ENCODE measurements around the gene GOLGA6L7. TPM values are rescaled to one million over a fixed set of nuclear protein-coding genes. Genes with fewer than 3 reads are reported as not detected.
"Not testable (repeated sequence)": the region's sequence is repeated elsewhere in the genome, so short reads cannot be mapped to it uniquely, and the experiment has no call there.

Gene GOLGA6L7
- total and polyA plus RNA-seq, 2 donors (not counting 3 experiments of a cell fraction or from before 2014, with no cell fraction given): not detected

GRCh38 chr15:28819019-28819929 lies 29.2 kb downstream of the GOLGA6L7 start:
- dilution Hi-C loops (cut with MboI; ENCODE audit: extremely low pct_ligation_motif_present, low sequenced_read_pairs); intact Hi-C loops (cut with micrococcal nuclease); H4K20me1 ChIP-seq (replicated peaks; ENCODE audit: control insufficient read depth, extremely low read depth, insufficient read depth, low read length); POLR2A ChIA-PET; H3K36me3 ChIP-seq (ENCODE audit: control insufficient read depth in 2 of 2, extremely low read depth in 1 of 2, insufficient read depth in 2 of 2, low read length in 2 of 2); H3K9me1 ChIP-seq (replicated peaks; ENCODE audit: control insufficient read depth, extremely low read depth, insufficient read depth, low read length); H3K4me3 ChIP-seq (replicated peaks in 1 of 3; ENCODE audit: insufficient read depth in 1 of 3, low read depth in 1 of 3, low read length in 3 of 3); H3K9me3 ChIP-seq (replicated peaks; ENCODE audit: control insufficient read depth, insufficient read depth, low read length); H3K4me1 ChIP-seq (ENCODE audit: control insufficient read depth, extremely low read depth, insufficient read depth, low read length); H3K79me2 ChIP-seq (ENCODE audit: control insufficient read depth, insufficient read depth, low read length); CTCF ChIA-PET; H3K27me3 ChIP-seq (ENCODE audit: control insufficient read depth in 2 of 2, insufficient read depth in 2 of 2, low read length in 2 of 2): not testable (repeated sequence)
- H3K27ac ChIP-seq (ENCODE audit: insufficient read depth, low read depth, low read length): peak overlapping the region; percentile 79
- peak overlapping the region; percentile 59 for H2AFZ ChIP-seq (ENCODE audit: low read depth, low read length)
- H3K4me2 ChIP-seq (ENCODE audit: insufficient read depth, low read length): peak overlapping the region; percentile 17
- DNase-seq (ENCODE audit: low read depth, low spot score): peak; percentile 71
- peak; percentile 56 for FAIRE-seq
- peak overlapping the region; percentile 16 for H3K9ac ChIP-seq (replicated peaks; ENCODE audit: extremely low read depth, insufficient read depth, low read length)
- BruUV-seq (replicated peaks): TSS peak; percentile 75

GRCh38 chr15:28818168-28818567 lies 30.3 kb downstream of the GOLGA6L7 start:
- CTCF ChIA-PET; H3K79me2 ChIP-seq (ENCODE audit: control insufficient read depth, insufficient read depth, low read length); DNase-seq (ENCODE audit: low read depth, low spot score); H3K9ac ChIP-seq (replicated peaks; ENCODE audit: extremely low read depth, insufficient read depth, low read length); dilution Hi-C loops (cut with MboI; ENCODE audit: extremely low pct_ligation_motif_present, low sequenced_read_pairs); H3K27ac ChIP-seq (ENCODE audit: insufficient read depth, low read depth, low read length); H3K9me1 ChIP-seq (replicated peaks; ENCODE audit: control insufficient read depth, extremely low read depth, insufficient read depth, low read length); H3K4me1 ChIP-seq (ENCODE audit: control insufficient read depth, extremely low read depth, insufficient read depth, low read length); H4K20me1 ChIP-seq (replicated peaks; ENCODE audit: control insufficient read depth, extremely low read depth, insufficient read depth, low read length); H3K4me3 ChIP-seq (replicated peaks in 1 of 3; ENCODE audit: insufficient read depth in 1 of 3, low read depth in 1 of 3, low read length in 3 of 3); H3K27me3 ChIP-seq (ENCODE audit: control insufficient read depth in 2 of 2, insufficient read depth in 2 of 2, low read length in 2 of 2); H3K36me3 ChIP-seq (ENCODE audit: control insufficient read depth in 2 of 2, extremely low read depth in 1 of 2, insufficient read depth in 2 of 2, low read length in 2 of 2); FAIRE-seq; H2AFZ ChIP-seq (ENCODE audit: low read depth, low read length); POLR2A ChIA-PET; H3K4me2 ChIP-seq (ENCODE audit: insufficient read depth, low read length); intact Hi-C loops (cut with micrococcal nuclease); BruUV-seq (replicated peaks); H3K9me3 ChIP-seq (replicated peaks; ENCODE audit: control insufficient read depth, insufficient read depth, low read length): not testable (repeated sequence)

DNA sequence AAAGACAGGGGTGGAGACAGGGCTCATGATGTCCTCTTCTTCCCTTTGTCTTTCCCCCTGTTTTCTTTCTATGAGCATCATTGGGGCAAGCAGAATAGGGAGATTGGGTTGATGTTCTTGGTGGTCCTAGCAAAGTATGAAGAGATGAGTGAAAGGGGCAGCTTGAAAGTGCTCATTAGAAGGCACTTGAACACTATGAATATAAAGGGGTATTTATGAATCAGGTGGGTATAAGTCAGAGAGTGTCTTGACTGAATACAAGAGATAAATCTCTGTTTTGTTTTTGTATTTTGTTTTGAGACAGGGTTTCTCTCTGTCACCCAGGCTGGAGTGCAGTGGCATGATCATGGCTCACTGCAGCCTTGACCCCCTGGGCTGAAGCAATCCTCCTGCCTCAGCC lies 34.4 kb downstream of the GOLGA6L7 start:
- H3K9ac ChIP-seq (replicated peaks; ENCODE audit: extremely low read depth, insufficient read depth, low read length); BruUV-seq (replicated peaks); FAIRE-seq; CTCF ChIA-PET; H3K4me1 ChIP-seq (ENCODE audit: control insufficient read depth, extremely low read depth, insufficient read depth, low read length); H4K20me1 ChIP-seq (replicated peaks; ENCODE audit: control insufficient read depth, extremely low read depth, insufficient read depth, low read length); H3K4me2 ChIP-seq (ENCODE audit: insufficient read depth, low read length); DNase-seq (ENCODE audit: low read depth, low spot score); dilution Hi-C loops (cut with MboI; ENCODE audit: extremely low pct_ligation_motif_present, low sequenced_read_pairs); H3K9me3 ChIP-seq (replicated peaks; ENCODE audit: control insufficient read depth, insufficient read depth, low read length); intact Hi-C loops (cut with micrococcal nuclease); H3K36me3 ChIP-seq (ENCODE audit: control insufficient read depth in 2 of 2, extremely low read depth in 1 of 2, insufficient read depth in 2 of 2, low read length in 2 of 2); H3K9me1 ChIP-seq (replicated peaks; ENCODE audit: control insufficient read depth, extremely low read depth, insufficient read depth, low read length); POLR2A ChIA-PET; H2AFZ ChIP-seq (ENCODE audit: low read depth, low read length); H3K4me3 ChIP-seq (replicated peaks in 1 of 3; ENCODE audit: insufficient read depth in 1 of 3, low read depth in 1 of 3, low read length in 3 of 3); H3K79me2 ChIP-seq (ENCODE audit: control insufficient read depth, insufficient read depth, low read length); H3K27me3 ChIP-seq (ENCODE audit: control insufficient read depth in 2 of 2, insufficient read depth in 2 of 2, low read length in 2 of 2); H3K27ac ChIP-seq (ENCODE audit: insufficient read depth, low read depth, low read length): not testable (repeated sequence)

- H2AFZ ChIP-seq (ENCODE audit: low read depth, low read length); intact Hi-C loops (cut with micrococcal nuclease): not testable (repeated sequence)
Measured at GRCh38 chr15:28813392-28813791, 35.1 kb downstream of the GOLGA6L7 start.

More at GRCh38 chr15:28813392-28813791, 35.1 kb downstream of the GOLGA6L7 start:
- H3K9me1 ChIP-seq (replicated peaks; ENCODE audit: control insufficient read depth, extremely low read depth, insufficient read depth, low read length); H3K36me3 ChIP-seq (ENCODE audit: control insufficient read depth in 2 of 2, extremely low read depth in 1 of 2, insufficient read depth in 2 of 2, low read length in 2 of 2); H3K9me3 ChIP-seq (replicated peaks; ENCODE audit: control insufficient read depth, insufficient read depth, low read length); H3K79me2 ChIP-seq (ENCODE audit: control insufficient read depth, insufficient read depth, low read length); DNase-seq (ENCODE audit: low read depth, low spot score); H3K27me3 ChIP-seq (ENCODE audit: control insufficient read depth in 2 of 2, insufficient read depth in 2 of 2, low read length in 2 of 2); CTCF ChIA-PET; H4K20me1 ChIP-seq (replicated peaks; ENCODE audit: control insufficient read depth, extremely low read depth, insufficient read depth, low read length); FAIRE-seq; dilution Hi-C loops (cut with MboI; ENCODE audit: extremely low pct_ligation_motif_present, low sequenced_read_pairs); BruUV-seq (replicated peaks); H3K4me3 ChIP-seq (replicated peaks in 1 of 3; ENCODE audit: insufficient read depth in 1 of 3, low read depth in 1 of 3, low read length in 3 of 3); H3K9ac ChIP-seq (replicated peaks; ENCODE audit: extremely low read depth, insufficient read depth, low read length); POLR2A ChIA-PET; H3K27ac ChIP-seq (ENCODE audit: insufficient read depth, low read depth, low read length); H3K4me1 ChIP-seq (ENCODE audit: control insufficient read depth, extremely low read depth, insufficient read depth, low read length): not testable (repeated sequence)
- H3K4me2 ChIP-seq (ENCODE audit: insufficient read depth, low read length): peak overlapping the region; percentile 17
